SJSA1 (cell line): ENCODE results near the gene NFKB2. TPM values are rescaled to one million over a fixed set of nuclear protein-coding genes. Genes with fewer than 3 reads are reported as not detected.

Experiments used
- DNase-seq, 2 experiments: peaks; one replicate each; pipeline ENCODE4 v3.0.0-alpha.2; 2015 to 2020; ENCODE audit warnings: low spot score in 2 of 2, low read depth in 1 of 2
- H3K27ac ChIP-seq: fragments of 250-450 bp; sonication (Bioruptor Pico); 2 replicates; pipeline ENCODE4 v1.5.1; 2020; ENCODE audit warnings: mild to moderate bottlenecking, moderate library complexity
- H3K27me3 ChIP-seq: fragments of 250-450 bp; sonication (Bioruptor Pico); replicated peaks from 2 replicates; pipeline ENCODE4 v1.5.1; 2020; ENCODE audit warnings: mild to moderate bottlenecking, moderate library complexity
- H3K36me3 ChIP-seq: fragments of 250-450 bp; sonication (Bioruptor Pico); 2 replicates; pipeline ENCODE4 v1.5.1; 2020; ENCODE audit warnings: mild to moderate bottlenecking
- H3K4me1 ChIP-seq: fragments of 250-450 bp; sonication (Bioruptor Pico); replicated peaks from 2 replicates; pipeline ENCODE4 v1.6.1; 2021; ENCODE audit warnings: mild to moderate bottlenecking
- H3K4me3 ChIP-seq: fragments of 250-450 bp; sonication (Bioruptor Pico); 2 replicates; pipeline ENCODE4 v1.5.1; 2020; ENCODE audit warnings: mild to moderate bottlenecking
- H3K9me3 ChIP-seq: fragments of 250-450 bp; sonication (Bioruptor Pico); replicated peaks from 2 replicates; pipeline ENCODE4 v1.5.1; 2020; ENCODE audit warnings: mild to moderate bottlenecking
- total RNA-seq: library from RNA; depleted of rRNA; stranded (reverse); fragments of >200 nt; shearing (Covaris generic); gene quantifications from 2 replicates; pipeline ENCODE4 v1.2.3, GENCODE V29; 2014

The NFKB2 gene
- total RNA-seq, 1 experiment from 2014 or later, result 28.8 TPM

DNA sequence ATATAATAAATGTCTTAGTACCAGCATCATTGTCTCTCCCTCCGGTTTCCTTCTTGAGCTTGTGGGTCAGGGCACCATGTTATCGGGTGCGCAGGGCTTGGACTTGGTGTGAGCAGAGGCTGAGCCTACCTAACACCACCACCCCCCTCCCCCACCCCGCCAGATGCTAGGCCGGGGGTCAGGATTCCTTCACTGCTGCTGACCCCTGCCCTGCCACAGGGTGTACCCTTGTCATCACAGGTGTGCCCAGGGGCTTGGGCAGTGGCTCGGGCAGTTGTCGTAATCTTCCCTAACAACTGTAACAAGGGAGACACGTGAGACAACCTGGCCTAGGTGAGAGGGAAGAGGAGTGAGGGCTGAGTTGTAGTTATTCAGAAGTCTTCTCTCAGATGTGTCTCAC lies 12.6 kb upstream of the NFKB2 start:
- Histone ChIP-seq H3K27ac (no peak overlapping the region), H3K9me3 (no peaks in the 10 kb centered on the region), H3K36me3 (peaks cover 40% of the 10 kb centered on the region), H3K4me3 (no peak overlapping the region), H3K4me1 (no peaks in the 10 kb centered on the region), H3K27me3 (no peaks in the 10 kb centered on the region)
- no peak for DNase-seq

DNA sequence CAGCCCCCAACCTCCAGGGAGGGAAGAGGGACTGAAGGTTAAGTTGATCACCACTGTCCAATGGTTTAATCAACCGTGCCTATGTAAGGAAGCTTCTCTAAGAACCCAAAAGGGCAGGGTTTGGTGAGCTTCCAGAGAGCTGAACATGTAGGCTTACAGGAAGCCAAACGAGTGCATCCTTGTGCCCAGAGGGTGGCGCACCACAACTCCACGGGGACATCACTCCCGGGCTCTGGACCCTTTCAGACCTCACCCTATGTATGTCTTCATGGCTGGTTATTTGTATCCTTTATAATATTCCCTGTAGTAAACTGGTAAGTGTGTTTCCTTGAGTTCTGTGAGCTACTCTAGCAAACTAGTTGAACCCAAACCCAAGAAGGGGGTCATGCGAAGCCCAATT lies 11.5 kb upstream of the NFKB2 start:
- no peaks in the 10 kb centered on the region for H3K9me3 ChIP-seq
- H3K4me1 ChIP-seq, result no peaks in the 10 kb centered on the region
- H3K36me3 ChIP-seq, result peaks cover 30% of the 10 kb centered on the region
- H3K27ac ChIP-seq, result no peak overlapping the region
- no peak for DNase-seq
- H3K4me3 ChIP-seq, result no peak overlapping the region
- H3K27me3 ChIP-seq, result no peaks in the 10 kb centered on the region

DNA sequence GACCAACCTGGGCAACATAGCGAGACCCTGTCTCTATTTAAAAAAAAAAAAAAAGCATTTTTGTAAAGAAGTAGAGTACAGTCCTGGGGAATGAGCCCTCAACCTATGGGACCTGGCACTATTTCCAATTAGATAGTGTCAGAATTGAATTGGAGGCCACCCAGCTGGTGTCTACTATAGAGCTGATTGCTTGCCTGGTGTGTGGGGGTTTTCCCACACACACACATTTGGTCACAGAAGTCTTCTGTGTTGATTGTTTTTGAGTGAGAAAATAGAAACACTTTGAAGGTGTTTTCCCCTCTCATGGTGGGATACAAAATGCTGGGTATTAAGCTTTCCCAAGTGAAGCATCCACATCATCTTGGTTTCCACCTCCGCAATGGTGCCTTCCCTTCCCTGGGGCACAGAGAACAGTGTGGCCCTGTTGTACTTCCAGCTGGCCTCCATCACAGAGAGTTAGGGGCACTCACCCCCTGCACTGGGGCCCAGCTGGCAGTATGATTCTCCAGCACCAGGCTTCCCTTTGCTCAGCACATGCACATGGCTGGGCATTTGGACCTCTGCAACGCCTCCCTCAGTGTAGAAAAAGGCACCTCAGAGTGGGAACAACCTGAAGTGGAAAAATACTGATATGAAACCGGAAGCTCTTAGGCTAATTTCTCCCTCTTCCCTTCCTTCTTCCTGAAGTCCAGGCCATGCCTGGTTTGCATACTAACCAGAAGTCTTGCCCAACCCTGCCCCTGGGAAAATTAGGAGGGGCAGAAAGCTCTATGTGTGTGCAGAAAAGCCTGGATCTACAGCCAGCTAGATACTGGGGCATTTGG lies 10.7 kb upstream of the NFKB2 start:
- peaks cover 23% of the 10 kb centered on the region for H3K36me3 ChIP-seq
- DNase-seq, result no peak
- H3K27ac ChIP-seq, result no peak overlapping the region
- H3K9me3 ChIP-seq, result no peaks in the 10 kb centered on the region
- no peak overlapping the region for H3K4me3 ChIP-seq
- H3K4me1 ChIP-seq, result no peaks in the 10 kb centered on the region
- H3K27me3 ChIP-seq, result no peaks in the 10 kb centered on the region

DNA sequence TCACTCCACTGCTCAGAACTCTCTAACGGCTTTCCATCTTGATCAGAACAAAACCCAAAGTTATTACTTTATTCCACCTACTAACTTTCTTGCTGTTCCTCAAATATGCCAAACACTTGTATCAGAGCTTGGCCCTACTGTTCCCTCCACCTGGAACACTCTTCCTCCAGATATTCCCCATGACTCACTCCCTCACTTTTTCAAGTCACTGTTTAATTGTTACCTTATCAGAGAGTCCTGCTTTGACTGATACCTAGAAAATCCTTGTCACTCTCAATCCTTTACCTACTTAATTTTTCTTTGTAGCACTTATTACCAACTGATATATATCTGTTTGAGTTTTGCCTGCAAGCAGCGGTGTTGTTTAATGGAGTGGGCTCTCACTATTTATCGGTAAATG lies 5.6 kb upstream of the NFKB2 start:
- Histone ChIP-seq H3K27me3 (no peaks in the 10 kb centered on the region), H3K4me1 (peaks cover 9% of the 10 kb centered on the region), H3K36me3 (no peaks in the 10 kb centered on the region), H3K9me3 (no peaks in the 10 kb centered on the region), H3K4me3 (no peak overlapping the region), H3K27ac (no peak overlapping the region)
- DNase-seq, result no peak

DNA sequence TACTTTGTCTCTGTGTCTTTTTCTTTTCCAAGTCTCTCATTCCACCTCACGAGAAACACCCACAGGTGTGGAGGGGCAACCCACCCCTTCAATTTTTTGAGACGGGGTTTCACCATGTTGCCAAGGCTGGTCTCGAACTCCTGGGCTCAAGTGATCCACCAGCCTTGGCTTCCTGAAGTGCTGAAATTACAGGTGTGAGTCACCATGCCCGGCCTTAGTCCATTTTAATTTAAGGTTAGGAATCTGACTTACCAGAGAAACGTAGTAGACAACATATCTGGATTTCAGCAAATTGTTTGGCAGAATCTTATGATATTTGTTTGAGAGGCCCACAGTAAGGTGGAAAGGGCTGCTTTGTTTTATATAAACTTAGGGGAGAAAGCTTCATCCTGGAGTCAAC lies 3.2 kb upstream of the NFKB2 start:
- peaks cover 8% of the 10 kb centered on the region for H3K36me3 ChIP-seq

DNA sequence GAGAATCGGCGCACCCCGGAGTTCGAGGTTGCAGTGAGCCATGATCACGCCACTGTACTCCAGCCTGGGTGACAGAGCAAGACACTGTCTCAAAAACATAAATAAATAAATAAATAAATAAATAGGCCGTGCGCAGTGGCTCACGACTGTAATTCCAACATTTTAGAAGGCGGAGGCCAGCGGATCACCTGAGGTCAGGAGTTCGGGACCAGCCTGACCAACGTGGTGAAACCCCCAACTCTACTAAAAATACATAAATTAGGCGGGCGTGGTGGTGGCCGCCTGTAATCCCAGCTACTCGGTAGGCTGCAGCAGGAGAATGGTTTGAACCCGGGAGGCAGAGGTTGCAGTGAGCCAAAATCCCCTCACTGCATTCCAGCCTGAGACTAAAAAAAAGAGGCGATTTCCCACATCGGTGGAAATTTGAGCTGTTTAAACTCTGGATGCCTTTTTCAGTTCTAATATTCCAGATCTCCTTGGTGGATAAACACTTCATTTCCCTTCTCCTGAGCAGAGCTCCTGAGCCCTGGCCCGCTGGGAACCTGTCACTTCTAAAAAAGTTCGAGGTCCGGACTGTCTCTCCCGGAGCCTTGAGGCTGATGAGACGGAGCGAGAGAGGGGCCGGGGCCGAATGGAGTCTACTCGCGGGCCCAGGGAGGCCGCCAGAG lies 2.0 kb upstream of the NFKB2 start:
- H3K36me3 ChIP-seq, result peaks cover 20% of the 10 kb centered on the region
- H3K9me3 ChIP-seq, result no peaks in the 10 kb centered on the region
- no peaks in the 10 kb centered on the region; the same call in 1 of the 2 replicates for H3K27me3 ChIP-seq
- H3K27ac ChIP-seq, result peak overlapping the region; percentile 96
- H3K4me1 ChIP-seq, result peaks cover 23% of the 10 kb centered on the region
- no peak for DNase-seq
- H3K4me3 ChIP-seq, result peak overlapping the region; percentile 62

More for the DNA sequence above, 3.2 kb upstream of the NFKB2 start:
- H3K9me3 ChIP-seq, result no peaks in the 10 kb centered on the region
- H3K4me1 ChIP-seq, result peaks cover 23% of the 10 kb centered on the region
- no peak overlapping the region for H3K4me3 ChIP-seq
- H3K27me3 ChIP-seq, result no peaks in the 10 kb centered on the region; the same call in 1 of the 2 replicates
- DNase-seq, result no peak
- no peak overlapping the region for H3K27ac ChIP-seq

DNA sequence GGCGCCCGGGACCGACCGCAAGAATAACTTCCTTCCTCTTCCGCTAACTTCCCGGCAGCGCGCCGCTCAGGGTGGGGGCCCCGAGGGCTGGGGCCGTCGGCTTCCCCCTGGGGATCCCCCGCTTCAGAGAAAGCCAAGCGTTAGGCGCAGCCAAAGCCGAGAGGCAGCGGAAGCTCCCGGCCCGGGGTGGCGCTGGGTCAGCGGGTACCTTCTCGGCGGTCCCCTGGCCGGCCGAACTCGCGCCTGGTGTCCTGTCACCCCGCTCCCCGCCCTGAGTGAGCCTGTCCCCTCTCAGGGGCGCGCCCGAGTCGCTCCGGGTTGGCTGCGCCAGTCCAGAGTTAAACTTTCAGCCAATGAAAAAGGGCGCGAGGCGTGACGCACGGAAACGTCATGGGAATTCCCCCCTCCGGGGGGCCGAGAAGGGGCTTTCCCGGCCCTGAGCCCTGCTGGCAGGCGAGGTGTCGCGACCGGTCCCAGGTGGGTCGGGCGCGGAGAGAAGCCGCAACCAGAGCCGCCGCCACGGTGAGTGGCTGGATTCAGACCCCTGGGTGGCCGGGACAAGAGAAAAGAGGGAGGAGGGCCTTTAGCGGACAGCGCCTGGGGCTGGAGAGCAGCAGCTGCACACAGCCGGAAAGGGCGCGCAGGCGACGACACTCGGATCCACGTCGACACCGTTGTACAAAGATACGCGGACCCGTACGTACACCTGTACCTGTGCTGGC lies 1.3 kb upstream of the NFKB2 start:
- Histone ChIP-seq H3K4me1 (peaks cover 27% of the 10 kb centered on the region), H3K27ac (peak overlapping the region; percentile 96), H3K9me3 (no peaks in the 10 kb centered on the region; the same call in 1 of the 2 replicates), H3K27me3 (no peaks in the 10 kb centered on the region; the same call in 1 of the 2 replicates), H3K4me3 (peak overlapping the region; percentile 62), H3K36me3 (peaks cover 26% of the 10 kb centered on the region)
- peak; percentile 96 to 99 for DNase-seq

DNA sequence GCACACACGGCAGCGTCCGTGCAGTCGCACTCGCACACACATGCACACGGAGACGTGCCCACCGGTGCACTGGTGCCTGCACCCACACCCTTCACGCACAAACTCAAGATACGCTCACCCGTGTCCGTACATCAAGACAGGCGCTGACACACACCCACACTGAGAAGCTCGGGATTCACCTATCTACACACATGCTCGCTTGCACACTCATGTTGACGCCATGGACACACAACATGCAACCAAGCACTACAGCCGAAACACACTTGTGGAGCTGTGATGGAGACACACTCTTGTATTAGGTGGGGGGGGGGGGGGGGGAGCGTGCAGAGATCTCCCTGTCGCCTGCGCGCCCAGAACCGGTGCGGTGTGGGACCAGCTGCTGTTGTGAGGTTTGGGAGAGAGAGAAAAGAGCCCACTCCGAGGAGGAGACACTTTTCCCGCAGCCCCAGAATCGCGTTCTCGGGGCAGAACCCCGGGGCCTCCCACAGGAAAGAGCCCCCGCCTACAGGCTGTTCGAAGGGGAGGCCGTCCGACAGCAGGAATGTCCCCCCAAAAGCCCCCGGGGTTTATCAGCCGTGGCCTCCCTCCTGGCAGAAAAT lies 605 bp upstream of the NFKB2 start:
- H3K27me3 ChIP-seq, result no peaks in the 10 kb centered on the region; the same call in 1 of the 2 replicates
- no peaks in the 10 kb centered on the region; the same call in 1 of the 2 replicates for H3K9me3 ChIP-seq
- peaks cover 33% of the 10 kb centered on the region for H3K36me3 ChIP-seq
- DNase-seq, result peak in 1 of 2 experiments; percentile 53
- H3K27ac ChIP-seq, result peak overlapping the region; percentile 96
- H3K4me3 ChIP-seq, result peak overlapping the region; percentile 62
- H3K4me1 ChIP-seq, result peaks cover 34% of the 10 kb centered on the region

DNA sequence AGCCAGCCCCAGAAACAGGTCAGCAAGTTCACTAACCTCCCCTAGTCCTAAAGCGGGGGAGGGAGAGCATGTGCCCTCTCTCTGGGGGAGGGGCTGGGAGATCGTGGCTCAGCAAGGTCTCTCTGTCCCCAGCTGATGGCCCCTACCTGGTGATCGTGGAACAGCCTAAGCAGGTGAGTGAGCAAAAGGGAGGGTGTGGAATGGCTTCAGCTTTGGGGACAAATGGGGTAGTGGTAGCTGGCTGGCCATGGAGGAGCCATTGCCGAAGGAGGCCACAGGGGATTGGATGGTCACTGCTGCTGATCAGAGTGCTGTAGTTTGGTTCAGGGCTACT lies 779 bp downstream of the NFKB2 start:
- Histone ChIP-seq H3K27ac (peak overlapping the region; percentile 60; the same call in 1 of the 2 replicates), H3K4me3 (peak overlapping the region; percentile 62), H3K9me3 (no peaks in the 10 kb centered on the region; the same call in 1 of the 2 replicates), H3K36me3 (peaks cover 47% of the 10 kb centered on the region), H3K27me3 (no peaks in the 10 kb centered on the region; the same call in 1 of the 2 replicates), H3K4me1 (peaks cover 36% of the 10 kb centered on the region)
- no peak for DNase-seq

DNA sequence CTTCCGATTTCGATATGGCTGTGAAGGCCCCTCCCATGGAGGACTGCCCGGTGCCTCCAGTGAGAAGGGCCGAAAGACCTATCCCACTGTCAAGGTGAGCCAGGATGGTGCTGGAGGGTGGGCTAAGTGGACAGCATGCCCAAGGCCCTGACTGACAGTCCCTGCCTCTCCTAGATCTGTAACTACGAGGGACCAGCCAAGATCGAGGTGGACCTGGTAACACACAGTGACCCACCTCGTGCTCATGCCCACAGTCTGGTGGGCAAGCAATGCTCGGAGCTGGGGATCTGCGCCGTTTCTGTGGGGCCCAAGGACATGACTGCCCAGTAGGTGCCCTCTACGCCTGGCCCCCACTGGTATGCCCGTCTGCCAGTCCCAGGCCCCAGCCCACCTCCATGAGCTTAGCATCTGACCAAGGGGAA lies 1.2 kb downstream of the NFKB2 start:
- DNase-seq, result no peak
- H3K9me3 ChIP-seq, result no peaks in the 10 kb centered on the region; the same call in 1 of the 2 replicates
- H3K27me3 ChIP-seq, result no peaks in the 10 kb centered on the region; the same call in 1 of the 2 replicates
- H3K36me3 ChIP-seq, result peaks cover 51% of the 10 kb centered on the region
- peaks cover 40% of the 10 kb centered on the region for H3K4me1 ChIP-seq
- peak overlapping the region; percentile 60; the same call in 1 of the 2 replicates for H3K27ac ChIP-seq
- H3K4me3 ChIP-seq, result no peak overlapping the region

DNA sequence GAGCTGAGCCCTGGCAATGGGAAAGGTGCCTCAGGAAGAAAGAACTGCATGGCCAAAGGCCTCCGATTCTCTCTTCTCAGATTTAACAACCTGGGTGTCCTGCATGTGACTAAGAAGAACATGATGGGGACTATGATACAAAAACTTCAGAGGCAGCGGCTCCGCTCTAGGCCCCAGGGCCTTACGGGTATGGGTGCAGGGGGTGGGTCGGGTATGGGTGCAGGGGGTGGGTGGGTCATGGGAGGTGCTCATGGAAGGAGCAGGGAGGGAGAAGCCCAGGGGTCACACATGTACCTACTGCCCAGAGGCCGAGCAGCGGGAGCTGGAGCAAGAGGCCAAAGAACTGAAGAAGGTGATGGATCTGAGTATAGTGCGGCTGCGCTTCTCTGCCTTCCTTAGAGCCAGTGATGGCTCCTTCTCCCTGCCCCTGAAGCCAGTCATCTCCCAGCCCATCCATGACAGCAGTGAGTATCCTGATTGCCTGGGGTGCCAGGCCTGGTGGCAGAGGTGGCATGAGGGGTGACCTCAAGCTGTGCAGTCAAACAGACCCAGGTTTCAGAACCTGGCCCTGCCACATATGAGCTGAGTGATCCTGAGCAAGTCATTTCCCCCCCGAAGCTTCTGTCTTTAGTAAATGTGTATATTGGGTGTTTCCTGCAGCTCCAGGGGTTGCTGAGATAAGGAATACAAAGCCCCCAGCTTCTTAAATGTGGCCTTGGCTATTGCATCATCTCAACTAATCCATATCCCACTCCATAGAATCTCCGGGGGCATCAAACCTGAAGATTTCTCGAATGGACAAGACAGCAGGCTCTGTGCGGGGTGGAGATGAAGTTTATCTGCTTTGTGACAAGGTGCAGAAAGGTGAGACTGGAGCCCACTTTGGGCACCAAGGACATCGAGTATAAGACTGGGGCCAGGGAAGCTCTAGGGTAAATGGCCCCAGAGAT lies 2.0 kb downstream of the NFKB2 start:
- DNase-seq, result no peak
- Histone ChIP-seq H3K9me3 (no peaks in the 10 kb centered on the region; the same call in 1 of the 2 replicates), H3K4me1 (peaks cover 44% of the 10 kb centered on the region), H3K27ac (no peak overlapping the region), H3K4me3 (no peak overlapping the region), H3K27me3 (no peaks in the 10 kb centered on the region; the same call in 1 of the 2 replicates), H3K36me3 (peaks cover 57% of the 10 kb centered on the region)

DNA sequence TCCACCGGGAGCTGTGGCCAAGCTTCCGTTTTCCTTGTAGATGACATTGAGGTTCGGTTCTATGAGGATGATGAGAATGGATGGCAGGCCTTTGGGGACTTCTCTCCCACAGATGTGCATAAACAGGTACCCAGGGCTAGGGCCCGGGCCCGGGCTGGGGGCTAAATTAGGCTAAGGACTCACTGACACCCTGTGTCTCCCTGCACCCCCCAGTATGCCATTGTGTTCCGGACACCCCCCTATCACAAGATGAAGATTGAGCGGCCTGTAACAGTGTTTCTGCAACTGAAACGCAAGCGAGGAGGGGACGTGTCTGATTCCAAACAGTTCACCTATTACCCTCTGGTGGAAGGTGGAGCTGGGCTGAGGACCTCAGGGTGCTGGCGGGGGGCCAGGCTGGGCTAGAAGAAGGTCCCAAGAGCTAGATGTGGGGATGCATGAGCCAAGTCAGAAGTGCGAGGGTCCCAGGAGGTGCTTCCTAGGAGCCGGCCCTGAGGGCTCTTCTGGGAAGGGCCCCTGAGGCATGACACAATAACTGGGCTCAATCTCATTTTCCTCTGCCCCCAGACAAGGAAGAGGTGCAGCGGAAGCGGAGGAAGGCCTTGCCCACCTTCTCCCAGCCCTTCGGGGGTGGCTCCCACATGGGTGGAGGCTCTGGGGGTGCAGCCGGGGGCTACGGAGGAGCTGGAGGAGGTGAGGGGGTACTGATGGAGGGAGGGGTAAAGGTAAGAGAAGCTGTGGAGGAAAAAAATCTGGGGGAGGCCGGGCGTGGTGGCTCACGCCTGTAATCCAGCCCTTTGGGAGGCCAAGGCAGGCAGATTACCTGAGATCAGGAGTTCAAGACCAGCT lies 2.9 kb downstream of the NFKB2 start:
- Histone ChIP-seq H3K36me3 (peaks cover 62% of the 10 kb centered on the region), H3K4me3 (no peak overlapping the region), H3K27me3 (no peaks in the 10 kb centered on the region; the same call in 1 of the 2 replicates), H3K4me1 (peaks cover 43% of the 10 kb centered on the region), H3K9me3 (no peaks in the 10 kb centered on the region; the same call in 1 of the 2 replicates), H3K27ac (no peak overlapping the region)
- no peak for DNase-seq
